DMS79 (cell line): Measurements from ENCODE around the gene TAS2R42.
A peak's percentile ranks its signal among the peaks of the same experiment; 100 is the strongest.

ENCODE experiments used
- DNase-seq: peaks from one replicate; lab custom pipeline; 2025; lab: John Stamatoyannopoulos, UW

Gene TAS2R42, protein sequence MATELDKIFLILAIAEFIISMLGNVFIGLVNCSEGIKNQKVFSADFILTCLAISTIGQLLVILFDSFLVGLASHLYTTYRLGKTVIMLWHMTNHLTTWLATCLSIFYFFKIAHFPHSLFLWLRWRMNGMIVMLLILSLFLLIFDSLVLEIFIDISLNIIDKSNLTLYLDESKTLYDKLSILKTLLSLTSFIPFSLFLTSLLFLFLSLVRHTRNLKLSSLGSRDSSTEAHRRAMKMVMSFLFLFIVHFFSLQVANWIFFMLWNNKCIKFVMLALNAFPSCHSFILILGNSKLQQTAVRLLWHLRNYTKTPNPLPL

DNA sequence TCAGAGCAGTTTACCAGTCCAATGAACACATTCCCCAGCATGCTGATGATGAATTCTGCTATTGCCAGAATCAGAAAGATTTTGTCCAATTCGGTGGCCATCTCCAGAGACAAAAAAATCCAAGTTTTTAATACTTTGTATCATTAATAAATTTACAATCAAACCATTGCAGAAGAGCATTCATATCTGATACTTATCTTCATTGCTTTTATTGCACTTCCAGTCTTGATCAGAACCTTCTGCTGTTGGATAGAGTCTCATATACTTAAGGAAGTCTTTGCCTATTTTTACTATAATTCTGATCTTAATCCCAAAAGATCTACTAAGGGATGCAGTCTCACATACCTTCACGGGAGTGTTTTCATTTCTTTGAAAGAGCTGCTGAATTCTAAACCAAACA lies at the start of gene TAS2R42:
Gene TAS2R42, minus strand, starts transcription at position 101 of the 400 bp plus-strand sequence. Its CDS starts 0 bp downstream, at position 101.
- no peak for DNase-seq

DNA sequence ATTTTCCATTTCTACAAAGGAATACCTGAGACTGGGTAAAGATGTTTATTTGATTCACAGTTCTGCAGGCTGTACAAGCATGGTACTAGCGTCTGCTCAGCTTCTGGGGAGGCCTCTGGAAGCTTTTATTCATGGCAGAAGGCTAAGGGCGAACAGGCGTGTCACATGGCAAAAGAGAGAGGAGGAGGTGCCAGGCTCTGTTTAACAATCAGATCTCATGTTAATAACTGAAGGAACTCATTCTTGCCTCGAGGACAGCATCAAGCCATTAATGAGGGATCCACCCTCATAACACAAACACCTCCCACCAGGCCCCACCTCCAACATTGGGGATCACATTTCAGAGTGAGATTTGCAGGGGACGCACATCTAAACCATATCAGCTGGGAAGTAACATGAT lies 46.8 kb upstream of the TAS2R42 start:
- DNase-seq, result no peak

DNA sequence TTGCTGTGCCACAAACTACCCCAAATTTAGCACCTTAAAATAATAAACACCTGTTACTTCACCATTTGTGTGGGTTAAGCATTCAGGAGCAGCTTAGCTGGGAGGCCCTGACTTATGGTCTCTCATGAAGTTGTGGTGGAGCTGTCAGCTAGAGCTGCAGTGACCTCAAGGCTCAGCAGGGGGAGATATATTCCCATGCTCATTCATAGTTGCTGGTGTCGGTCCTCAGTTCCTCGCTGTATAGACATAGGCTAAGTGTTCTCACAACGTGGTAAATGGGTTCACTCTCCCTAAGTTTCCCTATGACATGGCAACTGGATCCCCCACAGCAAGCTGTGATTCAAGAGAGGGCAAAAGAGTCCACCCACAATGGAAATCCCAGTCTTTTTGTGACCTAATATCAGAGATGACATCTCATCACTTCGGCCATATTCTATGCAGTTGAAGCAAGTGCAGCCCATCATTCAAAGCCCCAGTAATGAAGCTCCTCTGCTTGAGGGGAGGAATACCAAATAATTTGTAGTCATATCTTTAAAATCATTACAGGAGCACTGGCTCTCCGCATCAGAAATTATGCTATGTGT lies 41.7 kb upstream of the TAS2R42 start:
- no peak for DNase-seq

DNA sequence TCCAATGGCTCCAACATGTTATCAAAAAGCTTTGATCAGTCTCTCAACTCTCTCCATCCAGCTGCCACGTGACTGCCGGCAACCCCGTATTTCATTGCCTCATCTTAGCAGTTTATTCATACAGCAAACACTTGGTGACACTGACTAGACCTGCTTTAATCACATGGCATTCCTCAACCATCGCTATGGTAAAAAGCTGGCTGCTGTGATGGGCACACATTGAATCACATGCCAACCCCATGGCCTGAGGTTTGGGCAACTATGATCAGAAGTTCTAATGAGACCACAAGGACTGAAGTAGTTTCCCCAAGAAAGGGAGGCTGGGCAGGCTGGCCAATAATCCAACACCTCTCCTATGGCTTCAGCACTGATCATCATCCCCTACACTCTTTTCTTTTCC lies 40.6 kb upstream of the TAS2R42 start:
- DNase-seq, result no peak

DNA sequence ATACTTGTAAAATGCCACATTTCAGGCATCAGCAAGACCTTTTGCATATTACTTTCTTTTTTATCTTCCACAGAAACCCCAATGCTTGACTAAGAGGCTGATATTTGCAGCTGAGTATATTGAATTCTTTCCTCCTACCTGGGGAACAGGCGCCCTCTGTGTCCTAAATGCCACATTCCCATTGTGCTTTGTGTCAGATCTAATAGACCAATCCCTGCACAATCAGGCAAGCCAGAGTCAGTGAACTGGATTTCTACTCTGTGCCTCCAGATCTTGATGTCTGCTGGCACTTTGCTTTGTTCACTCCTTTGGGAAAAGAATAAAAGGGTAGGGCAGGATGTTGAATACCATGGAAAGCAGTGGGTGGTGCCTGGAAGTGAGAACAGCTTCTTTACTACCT lies 22.4 kb upstream of the TAS2R42 start:
- no peak for DNase-seq

DNA sequence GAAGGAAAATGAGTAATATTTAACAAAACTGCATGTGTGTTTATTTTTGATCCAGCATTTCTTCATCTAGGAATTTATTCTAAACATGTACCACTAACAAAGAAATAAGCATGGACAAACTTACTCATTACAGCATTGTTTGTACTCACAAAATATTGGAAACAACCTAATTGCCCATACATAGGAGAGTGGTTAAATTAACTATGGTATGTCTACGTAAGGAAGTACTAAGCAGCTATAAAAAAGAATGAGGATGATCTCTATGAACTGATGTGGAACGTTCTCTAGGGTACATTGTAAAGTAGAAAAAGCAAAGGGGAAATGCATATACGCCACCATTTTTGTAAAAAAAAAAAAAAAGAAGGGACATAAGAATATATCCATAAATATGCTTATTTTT lies 17.4 kb upstream of the TAS2R42 start:
- no peak for DNase-seq

DNA sequence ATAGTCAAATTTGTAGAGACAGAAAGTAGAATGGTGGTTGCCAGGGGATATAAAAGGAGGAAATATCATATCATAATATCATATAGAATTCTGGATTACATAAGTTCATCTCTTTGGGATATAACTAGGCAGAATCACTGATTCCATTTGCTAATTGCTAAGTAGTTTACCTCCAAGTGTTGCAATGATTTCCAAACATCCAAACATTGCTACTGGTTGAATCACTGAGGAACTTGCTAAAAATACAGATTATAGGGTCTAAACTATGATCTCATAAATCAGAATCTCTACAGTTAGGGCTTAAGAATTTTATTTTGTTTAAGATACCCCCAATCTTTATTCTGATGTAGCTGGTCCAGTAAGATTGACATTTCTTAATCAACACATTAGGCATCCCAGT lies 16.1 kb upstream of the TAS2R42 start:
- DNase-seq, result no peak

DNA sequence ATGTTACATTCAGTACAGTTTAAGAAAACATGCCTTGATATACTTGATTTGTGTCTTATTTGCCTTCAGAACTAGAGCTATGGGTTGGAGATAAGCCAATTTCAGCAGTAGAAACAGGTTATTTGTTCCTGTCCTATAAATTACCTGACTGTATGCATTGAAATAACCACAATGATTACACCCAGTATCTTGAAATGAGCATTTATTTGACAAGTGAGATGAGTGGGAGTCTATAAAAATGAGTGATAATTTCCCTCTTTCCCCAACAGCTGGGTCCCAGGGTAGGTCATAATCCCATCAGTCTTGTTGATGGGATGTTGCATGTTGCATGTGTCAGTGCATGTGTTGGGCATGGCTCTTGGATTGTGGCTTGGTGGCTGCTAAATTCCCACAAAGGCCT lies 3.7 kb downstream of the TAS2R42 start:
- no peak for DNase-seq

DNA sequence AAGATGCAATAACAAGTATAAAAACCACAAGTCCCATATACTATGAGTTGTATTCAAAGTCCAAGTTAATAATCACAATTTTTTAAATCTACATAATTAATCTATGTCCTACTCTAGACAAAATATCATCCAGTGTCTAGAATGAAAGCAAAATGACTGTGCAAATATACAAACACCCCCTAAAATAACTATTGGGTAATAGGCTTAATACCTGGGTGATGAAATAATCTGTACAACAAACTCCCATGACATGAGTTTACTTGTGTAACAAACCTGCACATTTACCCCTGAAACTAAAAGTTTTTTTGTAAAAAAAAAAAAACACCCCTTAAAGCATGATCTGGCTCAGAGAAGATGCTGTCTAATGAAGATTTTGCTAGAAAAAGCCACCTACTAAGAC lies 4.2 kb downstream of the TAS2R42 start:
- DNase-seq, result no peak

DNA sequence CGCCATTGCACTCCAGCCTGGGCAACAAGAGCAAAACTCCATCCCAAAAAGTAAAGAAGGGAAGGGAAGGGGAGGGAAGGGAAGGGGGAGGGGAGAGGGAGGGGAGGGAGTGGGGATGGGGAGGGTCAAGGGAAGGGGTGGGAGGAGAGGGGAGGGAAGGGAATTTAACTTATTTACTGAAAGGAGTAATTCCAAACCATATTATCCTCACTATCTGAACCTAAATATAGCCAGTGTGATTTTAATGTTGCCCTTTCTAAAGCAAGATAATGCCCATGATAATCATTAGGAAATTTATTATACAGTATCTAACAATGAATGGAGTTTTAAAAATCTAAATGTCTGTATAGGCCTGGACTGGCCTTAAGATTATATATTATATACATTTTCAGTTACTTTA lies 8.5 kb downstream of the TAS2R42 start:
- DNase-seq, result no peak

DNA sequence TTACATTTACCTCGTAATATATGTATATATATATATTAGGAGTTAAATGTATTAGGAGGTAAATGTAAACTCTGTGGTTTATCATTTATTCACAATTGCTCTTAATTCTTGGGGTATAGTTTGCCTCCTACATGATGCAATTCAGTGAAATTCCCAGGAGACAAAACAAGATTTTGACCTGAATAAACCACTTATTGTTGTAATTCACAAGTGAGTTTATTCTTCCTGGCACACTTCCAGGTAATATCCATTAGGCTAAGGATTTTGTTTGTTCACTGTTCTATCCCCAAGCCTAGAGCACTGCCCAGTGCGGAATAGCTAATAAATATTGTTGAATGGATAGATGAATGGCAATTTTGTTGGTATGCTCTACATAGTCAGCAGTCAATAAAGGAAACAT lies 12.7 kb downstream of the TAS2R42 start:
- peak; percentile 62 for DNase-seq

DNA sequence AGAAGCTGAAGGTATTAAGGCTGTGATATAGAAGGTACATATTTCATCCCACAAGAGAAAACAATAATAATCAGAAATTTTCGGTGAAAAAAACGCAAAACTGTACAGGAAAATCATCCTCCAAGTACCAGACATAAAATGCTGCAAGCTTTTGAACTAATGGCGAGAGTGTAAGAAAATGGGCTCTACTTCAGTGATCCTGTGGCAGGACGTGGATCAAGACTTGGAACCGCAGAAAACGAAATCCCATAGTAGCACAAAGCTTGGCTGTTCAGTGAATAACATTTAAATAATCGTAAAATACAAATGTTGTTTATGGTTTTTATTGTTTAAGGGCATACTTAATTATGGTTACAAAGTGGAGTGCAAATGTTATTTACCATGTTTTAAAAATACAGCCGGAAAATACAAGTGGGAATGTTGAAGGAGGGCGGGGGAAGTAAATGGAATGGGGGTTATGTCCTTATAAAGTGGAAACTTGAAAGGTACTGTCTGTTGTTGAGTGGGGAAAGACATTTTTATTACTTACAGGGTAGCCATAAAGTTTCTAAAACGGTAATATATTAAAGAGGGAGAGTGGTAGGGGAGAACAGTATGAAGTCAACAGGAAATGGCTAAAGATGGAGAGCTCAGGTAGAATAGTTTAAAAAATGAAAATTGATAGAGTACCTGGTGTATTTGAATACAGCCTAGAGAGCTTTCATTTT lies 14.6 kb downstream of the TAS2R42 start:
- DNase-seq, result peak; percentile 38

DNA sequence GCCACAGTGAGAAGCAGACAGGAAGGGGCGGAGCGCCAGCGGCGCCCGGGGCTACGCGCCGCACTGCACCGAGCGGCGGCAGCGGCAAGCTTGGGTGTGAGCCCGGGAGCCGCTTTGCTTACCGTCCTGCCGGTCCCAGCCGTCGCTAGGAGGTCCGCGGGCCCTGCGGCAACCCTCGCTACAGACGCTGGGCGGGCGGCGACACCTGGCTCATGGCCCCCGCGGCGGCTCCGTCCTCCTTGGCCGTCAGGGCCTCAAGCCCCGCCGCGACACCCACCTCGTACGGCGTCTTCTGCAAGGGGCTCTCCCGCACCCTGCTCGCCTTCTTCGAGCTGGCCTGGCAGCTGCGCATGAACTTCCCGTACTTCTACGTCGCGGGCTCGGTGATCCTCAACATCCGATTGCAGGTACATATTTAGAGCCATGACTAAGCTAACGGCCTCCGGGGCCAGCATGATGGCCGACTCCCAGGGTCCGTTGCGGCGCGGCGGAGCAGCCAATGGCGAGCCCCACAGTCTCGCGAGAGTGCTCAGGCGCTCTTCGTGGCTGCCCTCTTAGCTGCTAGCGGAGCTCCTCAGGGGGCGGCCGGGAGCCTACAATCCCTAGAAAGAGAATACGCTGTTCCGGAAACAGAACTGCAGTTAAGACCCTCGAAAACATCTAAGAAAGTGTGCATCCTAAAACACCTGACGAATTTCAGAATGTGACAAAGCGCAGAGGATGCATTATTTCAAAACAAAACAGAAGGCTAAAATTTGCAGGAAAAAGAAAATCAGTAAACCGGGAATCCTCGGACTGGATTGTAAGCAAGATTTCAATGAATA lies 15.4 kb downstream of the TAS2R42 start, which contains the start of gene SMIM10L1:
Gene SMIM10L1, plus strand, starts transcription at position 50 of the 824 bp plus-strand sequence. Its CDS starts 163 bp downstream, at position 213.
- peak; percentile 87 for DNase-seq

DNA sequence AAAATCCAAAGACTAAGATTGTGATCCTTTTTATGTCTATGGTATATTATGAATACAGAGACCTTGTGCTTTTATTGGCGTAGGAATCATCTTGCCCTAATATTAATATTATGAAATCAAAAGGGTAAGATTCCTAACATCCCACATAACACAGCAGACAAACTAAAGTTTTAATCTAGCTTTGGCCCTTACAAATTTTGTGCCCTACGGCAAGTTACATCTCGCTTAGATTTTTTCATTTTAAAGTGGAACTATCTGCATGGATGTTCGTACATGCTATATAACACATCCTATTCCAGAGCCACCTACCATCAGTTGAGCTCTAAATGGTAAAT lies 16.0 kb downstream of the TAS2R42 start:
- DNase-seq, result no peak

DNA sequence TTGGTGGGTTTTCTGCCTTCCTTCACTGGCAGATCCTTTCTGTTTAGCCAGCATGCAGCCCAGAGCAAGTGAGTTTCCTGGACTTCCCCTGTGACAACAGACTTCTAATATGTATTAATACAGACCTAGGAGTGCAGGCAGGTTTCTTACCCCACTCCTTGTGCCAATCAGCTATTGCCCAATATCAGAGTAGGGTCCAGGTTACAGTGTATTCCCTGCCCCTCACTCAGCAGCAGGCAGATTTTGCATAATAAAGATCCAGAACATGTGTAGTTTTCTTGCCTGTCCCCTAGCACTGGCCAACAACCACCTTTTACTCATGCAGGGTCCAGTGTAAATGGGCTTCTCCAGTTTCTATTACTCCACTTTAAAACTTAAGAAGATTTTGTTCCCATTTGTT lies 20.4 kb downstream of the TAS2R42 start:
- DNase-seq, result no peak

DNA sequence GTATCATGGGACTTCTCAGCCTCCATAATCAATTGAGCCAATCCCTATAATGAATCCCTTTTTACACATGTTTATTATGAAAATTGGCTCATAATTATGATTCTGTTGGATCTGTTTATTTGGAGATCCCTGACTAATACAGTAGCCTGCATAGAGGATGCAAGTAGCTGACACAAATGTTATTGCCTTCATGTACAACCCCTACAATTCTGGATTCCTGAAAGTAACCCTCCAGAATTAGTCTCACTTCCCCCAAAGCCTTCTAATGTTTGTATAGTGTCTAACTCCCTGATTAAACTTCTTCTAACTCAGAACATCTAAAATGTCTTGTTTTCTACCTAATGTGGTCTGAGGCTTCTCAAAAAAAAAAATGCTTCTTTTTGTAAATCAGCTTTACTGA lies 22.4 kb downstream of the TAS2R42 start:
- DNase-seq, result no peak

DNA sequence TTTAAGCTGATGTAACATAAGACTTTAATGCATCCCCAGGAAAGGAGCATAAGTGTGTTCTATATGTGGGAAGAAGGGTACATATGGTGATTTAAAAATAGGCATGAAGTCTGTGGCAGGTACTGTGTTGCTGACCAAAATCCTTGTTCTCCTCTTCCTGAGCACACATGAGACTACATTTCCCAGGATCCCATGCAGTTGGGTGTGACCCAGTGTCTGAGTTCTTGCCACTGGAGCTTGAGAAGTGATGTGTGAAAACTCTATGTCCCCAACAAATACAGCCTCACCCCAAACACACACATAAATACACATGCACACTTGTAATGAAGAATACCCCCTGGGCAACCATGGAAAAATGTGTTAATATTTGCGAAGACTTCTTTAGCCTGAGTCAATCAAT lies 24.2 kb downstream of the TAS2R42 start:
- no peak for DNase-seq

DNA sequence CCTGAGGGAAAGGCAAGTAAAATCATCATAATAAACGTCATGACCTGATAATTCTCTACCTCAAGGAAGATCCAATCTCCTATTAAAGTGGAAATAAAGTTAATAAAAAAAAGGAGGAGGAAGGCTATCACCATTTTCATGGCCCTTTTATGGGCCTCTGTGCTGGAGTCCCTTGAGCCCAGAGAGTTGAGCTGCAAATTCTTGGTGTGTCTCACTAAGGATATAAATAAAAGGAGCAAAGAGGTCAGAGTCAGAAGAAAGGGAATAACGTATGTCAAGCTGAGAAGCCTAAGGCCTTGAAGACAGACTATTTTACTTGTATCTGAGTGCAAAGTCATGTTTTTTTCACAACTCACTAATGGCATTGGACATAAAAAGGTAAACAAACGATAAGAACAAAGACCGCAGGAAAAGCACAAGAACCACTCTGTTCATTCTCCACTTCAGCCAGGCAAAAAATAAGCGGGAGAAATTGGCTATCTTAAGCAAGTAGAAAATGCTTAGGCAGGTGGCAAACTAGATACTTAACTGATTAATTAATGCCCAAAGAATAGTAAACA lies 27.8 kb downstream of the TAS2R42 start:
- DNase-seq, result peak; percentile 69

DNA sequence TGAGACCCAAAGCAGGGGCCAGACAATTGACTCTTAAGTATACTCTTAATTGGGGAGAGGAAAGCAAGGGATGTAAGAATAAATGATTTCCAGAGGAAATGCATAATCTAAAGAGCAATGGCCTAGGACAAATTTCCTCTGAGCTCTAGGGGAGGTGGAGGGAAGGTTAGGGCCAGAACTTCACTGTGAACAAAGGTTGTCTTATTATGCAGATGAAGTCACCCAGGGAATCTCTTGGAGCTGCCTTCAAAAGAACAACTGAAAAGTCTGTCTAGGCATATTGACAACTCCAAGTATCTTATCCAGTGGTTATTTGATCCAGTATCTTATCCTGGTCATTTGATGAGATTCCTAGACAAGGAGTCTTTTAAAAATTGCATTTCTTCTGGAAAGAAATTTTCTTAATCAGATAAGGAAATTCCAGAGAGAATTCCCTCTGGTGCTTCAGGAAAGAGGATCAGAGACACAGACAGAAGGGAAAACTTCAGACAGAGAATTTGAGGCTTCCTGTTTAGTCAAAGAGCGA lies 32.3 kb downstream of the TAS2R42 start:
- no peak for DNase-seq

DNA sequence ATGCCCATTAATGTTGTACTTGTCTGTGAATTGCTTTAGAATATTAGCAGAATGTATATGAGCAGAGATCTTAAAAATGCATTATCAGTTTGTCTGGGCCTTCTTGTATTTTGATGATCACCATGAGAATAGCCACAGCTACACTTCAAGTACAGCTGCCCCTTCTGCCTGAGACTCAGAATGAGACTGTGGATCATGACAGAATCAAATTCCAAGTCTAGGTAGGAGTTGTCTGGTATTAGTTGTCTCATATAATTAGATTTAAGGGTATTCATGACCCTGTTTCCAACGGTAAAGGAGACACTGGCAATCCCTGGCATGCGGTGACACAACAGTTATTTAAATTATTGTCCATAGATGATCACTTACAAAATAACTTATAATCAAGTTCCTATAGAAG lies 34.0 kb downstream of the TAS2R42 start:
- DNase-seq, result no peak

DNA sequence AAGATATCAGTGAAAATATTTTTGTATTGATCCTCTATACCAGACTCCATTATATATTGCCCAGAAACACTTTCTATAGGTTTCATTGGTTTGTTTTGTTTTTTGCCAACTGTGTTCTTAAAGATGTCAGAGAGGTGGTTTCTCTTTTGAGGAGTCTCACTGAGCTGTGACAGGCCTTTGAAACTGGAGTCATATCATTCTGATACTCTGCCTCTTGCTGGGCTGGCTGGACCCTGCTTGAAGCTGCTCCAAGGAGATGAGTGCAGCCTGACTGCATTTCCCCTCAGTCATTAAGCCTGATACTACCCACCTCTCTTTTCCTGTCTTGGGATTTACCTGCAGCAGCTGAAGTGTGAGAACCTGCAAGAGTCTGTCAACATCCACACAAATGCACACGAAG lies 35.9 kb downstream of the TAS2R42 start:
- DNase-seq, result no peak

DNA sequence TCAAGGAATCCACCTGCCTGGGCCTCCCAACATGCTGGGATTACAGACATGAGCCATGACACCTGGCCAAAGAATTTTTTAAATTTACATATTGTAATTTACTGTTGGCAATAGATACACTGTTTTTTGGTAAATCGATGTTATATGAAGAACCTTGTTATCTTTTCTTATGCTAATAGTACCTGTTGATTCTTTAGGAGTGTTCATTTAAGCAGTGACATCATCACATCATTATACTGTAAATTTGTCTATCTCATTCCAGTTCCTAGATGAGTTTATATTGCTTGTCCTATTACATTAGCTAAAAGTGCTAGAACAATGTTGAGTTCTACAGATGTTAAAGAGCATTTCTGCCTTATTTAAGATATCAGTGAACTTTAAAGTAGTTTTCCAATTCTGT lies 39.3 kb downstream of the TAS2R42 start:
- DNase-seq, result no peak
